ENCODE results near the gene SMARCD3. TPM values are rescaled to one million over a fixed set of nuclear protein-coding genes. Genes with fewer than 3 reads are reported as not detected.
A peak's percentile ranks its signal among the peaks of the same experiment; 100 is the strongest.

Gene SMARCD3
- total RNA-seq (2014; rRNA removed; shearing (Covaris generic)): 2.2 and 3.3 TPM in 2 replicates
- polyA plus RNA-seq (2016; fragmentation: Nextera tagmentation; extraction: Ambion mirVana): 2.7 and 4.0 TPM in 2 replicates
- long read RNA-seq, partial matches to known transcripts: 0 of 3 reads
- long read RNA-seq, other reads (novel, unspliced or antisense): 2 of 3 reads

DNA sequence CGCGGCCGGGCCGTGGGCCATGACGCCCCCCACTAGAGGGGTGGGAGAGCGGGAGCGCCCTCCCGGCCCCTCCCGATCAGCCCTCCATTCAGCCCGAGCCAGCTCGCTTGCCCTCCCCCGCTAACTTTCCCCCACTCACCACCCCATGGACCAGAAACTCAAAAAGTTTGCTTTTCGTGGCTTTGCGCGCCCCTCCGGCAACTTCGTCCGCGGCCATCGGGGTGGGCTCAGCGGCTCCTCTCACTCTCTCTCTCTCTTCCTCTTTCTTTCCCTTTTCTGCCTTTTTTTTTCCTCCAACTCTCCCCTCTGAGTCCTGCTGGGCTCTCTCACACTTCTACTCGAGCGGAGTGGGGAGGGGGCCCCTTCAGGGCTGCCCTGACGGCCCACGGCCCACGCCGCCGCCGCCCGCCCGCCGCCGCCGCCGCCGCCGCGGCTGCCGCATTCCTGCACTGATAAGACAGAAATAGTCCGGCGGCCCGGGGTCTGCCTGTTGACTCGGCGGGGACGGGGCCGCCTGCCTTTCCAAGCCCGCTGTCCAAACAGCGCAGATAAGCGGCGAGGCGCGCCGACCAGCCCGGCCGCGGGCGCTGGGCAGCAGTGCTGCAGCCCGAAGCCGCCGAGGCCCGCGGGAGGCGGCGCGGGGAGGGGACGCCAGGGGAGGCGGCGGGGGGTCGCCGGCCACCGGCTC is at the start of gene SMARCD3:
Gene SMARCD3, minus strand, starts transcription at position 349 of the 688 bp plus-strand sequence. Its CDS starts 132 bp downstream, at position 217.
- Histone ChIP-seq H2AFZ (peak within 1 kb of the TSS; percentile 83; the same call in 1 of the 2 replicates), H3K36me3 (ENCODE audit: insufficient read depth) (no peaks in the 10 kb centered on the region), H3F3A (replicated peaks; ENCODE audit: low read depth) (peaks cover 10% of the 10 kb centered on the region), H4K20me1 (replicated peaks; ENCODE audit: insufficient read depth) (no peaks in the 10 kb centered on the region), H3K4me2 (peak within 1 kb of the TSS; percentile 86), H3K79me2 (replicated peaks; ENCODE audit: insufficient read depth) (no peaks in the 10 kb centered on the region), H3K27me3 (ENCODE audit: insufficient read depth) (peaks cover 88% of the 10 kb centered on the region), H3K4me3 (peak within 1 kb of the TSS; percentile 59), H3K4me1 (ENCODE audit: insufficient read depth) (peaks cover 50% of the 10 kb centered on the region), H3K9me2 (ENCODE audit: insufficient read depth) (no peaks in the 10 kb centered on the region), H3K27ac (ENCODE audit: low read depth) (no peak within 1 kb of the TSS)
- DNase-seq (ENCODE audit: low spot score) (peak; percentile 73), ATAC-seq (peak; percentile 1; the same call in 2 of the 3 replicates)
- H3K4me3 Mint-ChIP-seq: peak within 1 kb of the TSS; percentile 81
- TF ChIP-seq STAT1 (IDR thresholded peaks at IDR 0.05; ENCODE audit: unreplicated experiment) (no peak), NANOG (IDR thresholded peaks at IDR 0.05; ENCODE audit: borderline replicate concordance) (no peak), EZH2 (IDR thresholded peaks at IDR 0.05; ENCODE audit: low read depth, unreplicated experiment) (peak; percentile 66), REST (IDR thresholded peaks at IDR 0.05; ENCODE audit: unreplicated experiment) (no peak), POLR2AphosphoS5 (IDR thresholded peaks at IDR 0.05; ENCODE audit: low read depth) (no peak), CREB1 (CRISPR knock-in tag; IDR thresholded peaks at IDR 0.05; ENCODE audit: low read depth) (no peak), ZNF331 (CRISPR knock-in tag; IDR thresholded peaks at IDR 0.05; ENCODE audit: low read depth) (no peak)
- TF ChIP-seq, protein P1, sequence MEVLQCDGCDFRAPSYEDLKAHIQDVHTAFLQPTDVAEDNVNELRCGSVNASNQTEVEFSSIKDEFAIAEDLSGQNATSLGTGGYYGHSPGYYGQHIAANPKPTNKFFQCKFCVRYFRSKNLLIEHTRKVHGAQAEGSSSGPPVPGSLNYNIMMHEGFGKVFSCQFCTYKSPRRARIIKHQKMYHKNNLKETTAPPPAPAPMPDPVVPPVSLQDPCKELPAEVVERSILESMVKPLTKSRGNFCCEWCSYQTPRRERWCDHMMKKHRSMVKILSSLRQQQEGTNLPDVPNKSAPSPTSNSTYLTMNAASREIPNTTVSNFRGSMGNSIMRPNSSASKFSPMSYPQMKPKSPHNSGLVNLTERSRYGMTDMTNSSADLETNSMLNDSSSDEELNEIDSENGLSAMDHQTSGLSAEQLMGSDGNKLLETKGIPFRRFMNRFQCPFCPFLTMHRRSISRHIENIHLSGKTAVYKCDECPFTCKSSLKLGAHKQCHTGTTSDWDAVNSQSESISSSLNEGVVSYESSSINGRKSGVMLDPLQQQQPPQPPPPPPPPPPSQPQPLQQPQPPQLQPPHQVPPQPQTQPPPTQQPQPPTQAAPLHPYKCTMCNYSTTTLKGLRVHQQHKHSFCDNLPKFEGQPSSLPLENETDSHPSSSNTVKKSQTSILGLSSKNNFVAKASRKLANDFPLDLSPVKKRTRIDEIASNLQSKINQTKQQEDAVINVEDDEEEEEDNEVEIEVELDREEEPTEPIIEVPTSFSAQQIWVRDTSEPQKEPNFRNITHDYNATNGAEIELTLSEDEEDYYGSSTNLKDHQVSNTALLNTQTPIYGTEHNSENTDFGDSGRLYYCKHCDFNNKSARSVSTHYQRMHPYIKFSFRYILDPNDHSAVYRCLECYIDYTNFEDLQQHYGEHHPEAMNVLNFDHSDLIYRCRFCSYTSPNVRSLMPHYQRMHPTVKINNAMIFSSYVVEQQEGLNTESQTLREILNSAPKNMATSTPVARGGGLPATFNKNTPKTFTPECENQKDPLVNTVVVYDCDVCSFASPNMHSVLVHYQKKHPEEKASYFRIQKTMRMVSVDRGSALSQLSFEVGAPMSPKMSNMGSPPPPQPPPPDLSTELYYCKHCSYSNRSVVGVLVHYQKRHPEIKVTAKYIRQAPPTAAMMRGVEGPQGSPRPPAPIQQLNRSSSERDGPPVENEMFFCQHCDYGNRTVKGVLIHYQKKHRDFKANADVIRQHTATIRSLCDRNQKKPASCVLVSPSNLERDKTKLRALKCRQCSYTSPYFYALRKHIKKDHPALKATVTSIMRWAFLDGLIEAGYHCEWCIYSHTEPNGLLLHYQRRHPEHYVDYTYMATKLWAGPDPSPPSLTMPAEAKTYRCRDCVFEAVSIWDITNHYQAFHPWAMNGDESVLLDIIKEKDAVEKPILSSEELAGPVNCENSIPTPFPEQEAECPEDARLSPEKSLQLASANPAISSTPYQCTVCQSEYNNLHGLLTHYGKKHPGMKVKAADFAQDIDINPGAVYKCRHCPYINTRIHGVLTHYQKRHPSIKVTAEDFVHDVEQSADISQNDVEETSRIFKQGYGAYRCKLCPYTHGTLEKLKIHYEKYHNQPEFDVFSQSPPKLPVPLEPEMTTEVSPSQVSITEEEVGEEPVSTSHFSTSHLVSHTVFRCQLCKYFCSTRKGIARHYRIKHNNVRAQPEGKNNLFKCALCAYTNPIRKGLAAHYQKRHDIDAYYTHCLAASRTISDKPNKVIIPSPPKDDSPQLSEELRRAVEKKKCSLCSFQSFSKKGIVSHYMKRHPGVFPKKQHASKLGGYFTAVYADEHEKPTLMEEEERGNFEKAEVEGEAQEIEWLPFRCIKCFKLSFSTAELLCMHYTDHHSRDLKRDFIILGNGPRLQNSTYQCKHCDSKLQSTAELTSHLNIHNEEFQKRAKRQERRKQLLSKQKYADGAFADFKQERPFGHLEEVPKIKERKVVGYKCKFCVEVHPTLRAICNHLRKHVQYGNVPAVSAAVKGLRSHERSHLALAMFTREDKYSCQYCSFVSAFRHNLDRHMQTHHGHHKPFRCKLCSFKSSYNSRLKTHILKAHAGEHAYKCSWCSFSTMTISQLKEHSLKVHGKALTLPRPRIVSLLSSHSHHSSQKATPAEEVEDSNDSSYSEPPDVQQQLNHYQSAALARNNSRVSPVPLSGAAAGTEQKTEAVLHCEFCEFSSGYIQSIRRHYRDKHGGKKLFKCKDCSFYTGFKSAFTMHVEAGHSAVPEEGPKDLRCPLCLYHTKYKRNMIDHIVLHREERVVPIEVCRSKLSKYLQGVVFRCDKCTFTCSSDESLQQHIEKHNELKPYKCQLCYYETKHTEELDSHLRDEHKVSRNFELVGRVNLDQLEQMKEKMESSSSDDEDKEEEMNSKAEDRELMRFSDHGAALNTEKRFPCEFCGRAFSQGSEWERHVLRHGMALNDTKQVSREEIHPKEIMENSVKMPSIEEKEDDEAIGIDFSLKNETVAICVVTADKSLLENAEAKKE (CRISPR knock-in tag; IDR thresholded peaks at IDR 0.05): no peak
- no peaks in the 10 kb centered on the region; the same call in 2 of the 3 replicates for H3K9me3 Mint-ChIP-seq
- peaks cover 74% of the 10 kb centered on the region for H3K27me3 Mint-ChIP-seq (ENCODE audit: insufficient read depth, low read depth, poor library complexity)
- no peak within 1 kb of the TSS for H3K27ac Mint-ChIP-seq
- no peaks in the 10 kb centered on the region; the same call in 2 of the 3 replicates for H3K36me3 Mint-ChIP-seq (ENCODE audit: low read depth)
- H3K4me1 Mint-ChIP-seq: peaks cover 64% of the 10 kb centered on the region

Data from GM23338 (cell line).